GM23338 (cell line): ENCODE data around the gene NBAS.

Experiments used
- CREB1 ChIP-seq: fragments of 250-450 bp; sonication (Bioruptor Pico); IDR thresholded peaks from 2 replicates; pipeline ENCODE4 v1.5.0; 2020; ENCODE audit warnings: low read depth, mild to moderate bottlenecking, moderate library complexity
- CTCF ChIP-seq, 2 experiments: fragments of 200-600 bp in 1 of 2; sonication (generic) in 1 of 2; conservative IDR thresholded peaks; 2 replicates each; pipeline versions ENCODE4 v1.5.1 to v1.6.1; 2016 to 2017; ENCODE audit warnings: antibody characterized with exemption in 2 of 2, low read depth in 2 of 2, mild to moderate bottlenecking in 2 of 2, moderate library complexity in 1 of 2
- ETS1 ChIP-seq: IDR thresholded peaks from 2 replicates; pipeline ENCODE4 v1.6.1; 2016; ENCODE audit warnings: antibody characterized with exemption
- EZH2 ChIP-seq: fragments of 200-600 bp; sonication (generic); IDR thresholded peaks from one replicate; pipeline ENCODE4 v1.8.0; 2017; ENCODE audit warnings: antibody characterized with exemption, mild to moderate bottlenecking, low read depth; ENCODE audit not compliant: unreplicated experiment
- EZH2phosphoT487 ChIP-seq: fragments of 200-600 bp; sonication (generic); IDR thresholded peaks from one replicate; pipeline ENCODE4 v1.8.1; 2018; ENCODE audit warnings: antibody characterized with exemption; ENCODE audit not compliant: unreplicated experiment
- JUNB ChIP-seq: IDR thresholded peaks from one replicate; pipeline ENCODE4 v1.6.1; 2016; ENCODE audit warnings: antibody characterized with exemption; ENCODE audit not compliant: unreplicated experiment
- NANOG ChIP-seq: IDR thresholded peaks from 2 replicates; pipeline ENCODE4 v1.6.1; 2016; ENCODE audit warnings: antibody characterized with exemption, borderline replicate concordance
- POLR2AphosphoS5 ChIP-seq: IDR thresholded peaks from 2 replicates; pipeline ENCODE4 v1.6.1; 2016; ENCODE audit warnings: antibody characterized with exemption, low read depth
- REST ChIP-seq: IDR thresholded peaks from one replicate; pipeline ENCODE4 v1.6.1; 2018; ENCODE audit warnings: antibody characterized with exemption; ENCODE audit not compliant: unreplicated experiment
- STAT1 ChIP-seq: IDR thresholded peaks from one replicate; pipeline ENCODE4 v1.6.1; 2016; ENCODE audit warnings: antibody characterized with exemption; ENCODE audit not compliant: unreplicated experiment

GRCh38 chr2:15494877-15495276 is 66.3 kb downstream of the NBAS start:
- TF ChIP-seq CTCF (conservative IDR thresholded peaks at IDR 0.05; ENCODE audit: low read depth in 2 of 2), result no peak
- no peak for TF ChIP-seq EZH2
- TF ChIP-seq REST, result no peak
- no peak for TF ChIP-seq EZH2phosphoT487
- TF ChIP-seq CREB1, result no peak
- TF ChIP-seq POLR2AphosphoS5, result no peak
- TF ChIP-seq ETS1, result no peak
- no peak for TF ChIP-seq JUNB
- no peak for TF ChIP-seq STAT1
- TF ChIP-seq NANOG, result no peak
